ENCODE data around the gene IFT25.

IFT25 gene

GRCh38 chr1:53956308-53957168, 11.0 kb upstream of the IFT25 start:
- FAIRE-seq = no peak

GRCh38 chr1:53954128-53954527, 8.6 kb upstream of the IFT25 start:
- FAIRE-seq = no peak

DNA sequence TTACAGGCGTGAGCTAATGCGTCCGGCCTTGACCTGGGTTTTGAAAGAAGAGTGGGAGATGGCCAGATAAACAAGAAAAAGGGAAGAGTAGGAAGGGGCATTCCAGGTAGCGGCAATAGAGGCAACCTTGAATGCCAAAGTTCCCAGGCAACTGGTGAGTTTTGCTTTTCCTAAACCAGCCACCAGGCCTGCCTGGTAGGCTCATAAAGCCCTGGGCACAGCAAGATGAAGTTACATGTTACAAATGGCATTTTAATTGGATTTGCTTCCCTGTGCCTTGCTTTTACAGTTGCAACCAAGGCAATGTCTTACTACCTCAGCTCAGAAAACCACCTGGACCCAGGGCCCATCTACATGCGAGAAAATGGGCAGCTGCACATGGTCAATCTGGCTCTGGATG, 6.2 kb upstream of the IFT25 start:
- FAIRE-seq = no peak

DNA sequence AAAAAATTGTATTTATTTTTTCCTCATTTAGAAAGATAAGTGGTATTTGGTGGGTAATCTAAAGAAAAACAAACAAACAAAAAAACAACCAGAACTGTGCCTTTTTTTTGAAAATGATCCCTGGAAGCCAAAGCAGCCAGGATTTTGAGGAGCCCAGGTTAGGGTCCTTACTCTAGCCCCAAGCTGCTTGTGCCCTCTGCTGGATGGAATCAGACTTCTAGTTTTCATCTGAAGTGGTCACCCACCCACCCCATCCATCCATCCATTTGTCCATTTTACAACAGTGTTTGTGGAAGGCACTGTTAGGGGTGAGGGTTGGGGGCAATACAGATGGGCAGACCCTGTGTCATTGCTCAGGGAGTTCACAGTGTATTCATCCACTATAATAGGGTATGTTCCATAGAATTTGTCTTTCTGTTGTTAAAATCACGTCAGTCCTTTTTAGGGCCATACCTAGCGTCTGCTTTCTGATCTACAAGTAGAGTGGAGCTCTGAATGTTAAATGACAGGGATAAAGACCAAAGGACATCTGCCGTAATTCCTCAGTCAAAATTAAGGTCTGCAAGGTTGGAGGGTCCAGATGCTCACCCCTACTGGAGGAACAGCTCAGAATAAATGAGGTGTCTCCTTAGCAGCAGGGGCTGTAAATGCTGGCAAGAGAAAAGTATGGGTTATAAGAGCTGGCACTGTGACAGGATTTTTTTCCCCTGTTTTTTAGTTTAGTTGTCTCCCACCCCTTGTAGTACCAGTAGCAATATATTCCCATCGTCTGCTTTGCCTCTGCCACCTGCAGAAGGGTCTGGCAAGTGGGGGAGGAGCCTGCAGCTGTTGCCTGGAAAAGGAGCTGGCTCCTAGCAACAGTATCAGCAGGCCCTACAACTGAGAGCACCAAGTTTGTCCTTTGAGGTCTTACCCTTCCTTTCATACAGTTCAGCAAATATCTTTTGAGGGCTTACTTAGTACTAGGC, 3.8 kb upstream of the IFT25 start:
- no peak for FAIRE-seq

- FAIRE-seq = no peak
These were observed 2.8 kb upstream of the IFT25 start for GRCh38 chr1:53948291-53948690.

DNA sequence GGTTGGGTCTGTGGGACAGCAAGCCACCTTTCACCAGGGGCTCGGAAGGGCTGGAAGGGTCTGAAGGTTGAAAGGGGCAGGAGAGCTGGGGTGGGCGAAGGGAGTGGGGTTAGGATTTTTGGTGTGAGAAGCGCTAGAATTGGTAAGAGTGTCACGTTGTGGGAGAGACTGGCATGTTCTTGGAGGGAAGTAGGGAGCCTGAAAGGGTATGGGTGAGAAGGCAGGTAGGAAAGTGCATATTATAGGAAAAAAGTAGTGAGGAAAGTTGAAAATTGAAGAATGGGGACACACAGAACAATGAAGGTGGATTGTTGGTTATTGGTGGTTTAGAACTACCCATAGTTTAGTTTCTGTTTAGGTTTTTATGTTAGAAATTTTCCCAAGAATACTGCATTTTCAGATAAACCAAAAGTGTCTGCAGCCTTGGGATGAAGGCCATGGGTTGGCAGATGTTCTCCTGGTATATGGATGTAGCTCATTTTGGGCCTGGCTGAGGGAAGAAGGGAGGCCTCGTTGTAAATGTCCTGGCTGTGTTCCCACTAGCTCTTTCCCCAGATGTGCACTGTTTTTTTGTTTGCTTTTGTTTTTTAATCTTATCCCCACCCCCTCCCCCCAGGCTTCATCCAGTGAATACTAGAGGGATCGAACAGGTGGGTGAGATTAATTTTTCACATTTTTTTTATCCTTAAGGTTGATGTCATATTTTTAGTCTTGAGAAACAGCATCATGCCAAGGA, 1.8 kb upstream of the IFT25 start:
- FAIRE-seq = no peak

DNA sequence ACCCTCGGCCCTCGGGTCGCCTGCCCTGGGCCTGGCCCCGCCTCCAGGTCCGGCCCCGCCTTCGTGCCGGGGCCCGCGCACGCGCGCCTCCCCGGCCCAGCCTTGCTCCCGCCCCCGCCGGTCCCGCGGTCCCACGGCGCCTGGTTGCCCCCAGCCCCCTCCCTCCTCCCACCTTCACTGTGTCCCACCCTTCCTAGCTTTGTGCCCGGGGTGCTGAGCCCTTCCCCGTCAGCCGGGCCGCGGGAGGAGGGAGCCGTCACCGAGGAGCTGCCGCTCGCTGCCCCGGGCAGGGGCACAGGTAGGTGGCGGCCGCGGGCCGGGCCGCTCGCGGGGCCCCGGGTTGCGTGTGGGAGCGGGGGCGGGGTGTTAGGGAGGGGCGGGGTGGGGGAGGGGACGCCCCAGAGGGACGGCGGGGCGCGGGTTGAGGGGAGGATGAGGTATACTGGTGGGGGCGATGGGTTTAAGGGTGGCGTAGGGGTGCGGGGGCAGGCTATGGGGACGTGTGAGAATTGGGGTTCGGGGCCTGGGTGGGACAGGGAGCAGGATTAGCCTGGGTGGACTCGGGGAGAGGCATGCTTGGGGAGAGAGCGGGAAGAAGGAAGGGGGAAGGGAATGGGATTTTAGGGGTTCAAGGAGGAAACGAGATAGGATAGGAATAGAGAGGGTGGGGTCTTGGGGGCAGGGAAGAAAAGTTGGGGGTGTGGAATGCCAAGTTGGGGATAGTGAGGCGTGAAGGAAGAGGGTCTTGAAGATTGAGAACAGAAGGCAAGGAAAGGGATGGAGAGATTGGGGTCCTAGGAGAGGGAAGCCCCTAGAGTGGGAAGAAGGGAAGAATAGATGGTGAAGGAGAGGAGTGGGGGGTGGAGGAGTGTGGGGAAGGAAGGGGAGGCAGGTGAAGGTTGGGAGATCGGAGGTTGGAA, 1.0 kb upstream of the IFT25 start, which contains the start of gene LRRC42:
Gene LRRC42, plus strand, starts transcription at position 99 of the 920 bp plus-strand sequence. CDS start 5,650 bp downstream, outside the sequence.
- FAIRE-seq = no peak

- no peak for FAIRE-seq
These were observed 391 bp downstream of the IFT25 start for GRCh38 chr1:53945183-53945432.

DNA sequence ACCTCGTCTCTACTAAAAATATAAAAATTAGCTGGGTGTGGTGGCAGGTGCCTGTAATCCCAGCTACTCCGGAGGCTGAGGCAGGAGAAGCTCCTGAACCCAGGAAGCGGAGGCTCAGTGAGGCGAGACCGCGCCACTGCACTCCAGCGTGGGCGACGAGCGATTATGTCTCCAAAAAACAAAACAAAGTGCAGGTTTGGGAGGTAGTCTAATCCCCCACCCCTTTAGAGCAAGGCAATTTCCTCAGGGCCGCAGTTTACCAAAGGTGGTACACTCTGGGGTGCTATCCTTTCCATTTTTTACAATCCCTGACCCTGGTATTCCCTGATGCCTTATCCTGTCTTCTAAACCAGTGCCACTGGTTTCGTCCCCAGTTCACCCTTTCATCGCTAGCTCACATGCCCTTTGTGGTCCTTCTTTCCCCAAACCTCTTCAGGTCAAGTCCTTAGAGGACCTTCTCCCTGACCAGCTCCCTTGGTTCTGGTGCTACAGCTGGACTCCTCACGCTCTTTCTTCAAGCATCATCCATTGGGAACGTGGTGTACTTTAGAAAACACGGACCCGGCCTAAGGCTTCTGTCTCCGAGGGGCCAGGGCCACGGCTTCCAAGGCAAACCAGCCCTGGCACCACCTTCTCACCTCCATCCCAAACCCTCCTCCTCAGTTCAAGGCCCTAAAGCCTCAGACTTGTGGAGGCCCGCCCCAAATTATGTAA, 873 bp downstream of the IFT25 start:
- FAIRE-seq = no peak

DNA sequence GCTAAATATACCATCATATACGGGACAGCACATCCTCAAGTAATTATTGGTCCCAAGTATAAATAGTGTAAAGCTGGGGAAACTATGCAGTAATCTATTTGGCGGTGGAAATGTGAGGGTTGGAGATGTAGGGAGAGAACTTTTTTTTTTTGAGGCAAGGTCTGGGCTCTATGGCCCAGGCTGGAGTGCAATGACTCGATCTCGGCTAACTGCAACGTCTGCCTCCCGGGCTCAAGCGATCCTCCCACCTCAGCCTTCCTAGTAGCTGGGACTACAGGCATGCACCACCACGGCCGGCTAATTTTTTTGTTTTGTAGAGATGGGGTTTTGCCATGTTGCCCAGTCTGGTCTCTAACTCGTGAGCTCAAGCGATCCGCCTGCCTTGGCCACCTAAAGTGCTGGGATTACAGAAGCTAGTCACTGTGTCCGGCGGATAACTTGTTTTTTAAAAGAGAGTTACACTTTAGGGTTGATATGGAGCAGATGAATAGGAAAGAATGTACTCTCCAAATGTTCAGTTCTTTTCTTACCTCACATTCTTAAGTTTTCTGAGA, 1.9 kb downstream of the IFT25 start:
- no peak for FAIRE-seq

DNA sequence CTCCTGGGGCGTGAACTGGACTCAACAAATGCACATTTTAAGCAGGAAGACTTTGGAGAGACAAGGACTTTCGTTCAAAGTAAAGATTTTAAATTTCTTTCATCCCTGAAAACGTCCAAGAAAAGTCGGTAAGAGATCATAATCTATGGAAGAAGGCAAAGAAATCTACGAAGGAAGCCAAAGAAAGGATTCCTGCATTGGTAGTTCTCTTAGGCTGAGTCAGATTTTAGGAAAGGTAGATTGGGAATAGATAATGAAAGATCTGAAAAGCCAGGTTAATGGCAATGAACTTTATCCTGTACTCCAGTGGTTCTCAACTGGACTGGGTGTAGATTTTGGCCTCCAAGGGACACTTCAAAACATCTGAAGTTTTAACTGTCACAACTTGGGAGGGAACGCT, 2.4 kb downstream of the IFT25 start:
- FAIRE-seq = no peak

- no peak for FAIRE-seq
These were observed 3.2 kb downstream of the IFT25 start for GRCh38 chr1:53942127-53942957.

GRCh38 chr1:53938136-53938830, 7.2 kb downstream of the IFT25 start:
- FAIRE-seq = no peak

DNA sequence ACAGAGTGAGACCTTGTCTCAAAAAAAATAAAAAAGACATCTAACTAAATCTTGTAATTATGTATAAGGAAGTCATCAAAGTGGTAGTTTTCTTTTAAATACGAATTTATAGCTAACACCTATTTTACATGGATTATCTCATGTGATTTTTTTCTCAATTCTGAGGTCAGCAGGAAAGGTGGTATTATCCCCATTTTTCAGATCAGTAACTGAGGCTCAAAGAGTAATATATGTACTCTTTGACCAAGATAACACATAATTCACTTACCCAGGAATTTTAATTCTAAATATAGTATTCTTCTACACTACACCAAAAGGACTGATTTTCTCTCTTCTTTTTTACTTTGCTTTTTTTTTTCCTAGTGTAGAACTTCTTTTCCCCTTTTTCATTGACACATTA, 9.1 kb downstream of the IFT25 start:
- FAIRE-seq = no peak

DNA sequence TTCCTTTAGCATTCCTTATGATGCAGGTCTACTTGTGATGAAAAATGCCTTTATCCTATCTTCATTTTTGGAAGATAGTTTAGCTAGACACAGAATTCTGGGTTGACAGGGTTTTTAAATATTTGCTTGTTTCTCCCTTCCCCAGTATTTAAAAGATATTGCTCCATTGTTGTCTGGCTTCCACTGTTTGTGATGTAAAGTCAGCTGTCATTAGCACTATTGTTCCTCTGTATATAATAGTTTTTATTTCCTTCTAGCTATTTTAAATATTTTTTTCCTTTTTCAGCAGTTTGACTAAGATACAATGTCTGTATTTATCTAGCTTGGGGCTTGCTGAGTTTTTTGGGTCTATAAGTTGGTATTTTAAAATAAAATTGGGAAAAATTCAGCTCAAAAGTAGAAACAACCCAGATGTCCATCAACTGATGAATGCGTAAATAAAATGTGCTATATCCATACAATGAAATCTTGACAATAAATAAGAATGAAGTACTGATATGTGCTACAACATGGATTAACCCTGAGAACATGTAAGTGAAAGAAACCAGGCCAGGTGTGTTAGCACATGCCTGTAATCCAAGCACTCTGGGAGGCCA, 11.2 kb downstream of the IFT25 start:
- no peak for FAIRE-seq

DNA sequence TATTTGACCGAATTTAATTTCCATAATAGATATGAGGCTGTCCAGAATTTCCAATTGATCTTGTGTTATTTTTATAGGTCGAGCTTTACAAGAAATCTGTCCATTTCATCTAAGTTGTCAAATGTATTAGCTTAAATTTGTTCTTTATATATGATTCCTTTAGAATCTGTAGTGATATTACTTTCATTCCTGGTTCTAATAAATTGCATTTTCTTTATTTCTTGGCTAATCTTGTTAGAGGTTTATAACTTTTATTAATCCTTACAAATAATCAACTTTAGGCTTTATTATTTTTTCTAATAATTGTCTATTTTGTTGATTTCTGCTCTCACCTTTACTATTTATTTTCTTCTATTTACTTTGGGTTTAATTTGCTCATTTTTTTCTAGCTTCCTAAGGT, 14.0 kb downstream of the IFT25 start:
- peak; percentile 14 for FAIRE-seq

GRCh38 chr1:53930932-53931331, 14.6 kb downstream of the IFT25 start:
- no peak for FAIRE-seq

- FAIRE-seq = no peak
These were observed 16.1 kb downstream of the IFT25 start for GRCh38 chr1:53929246-53929960.
